SK-N-SH treated with all-trans-retinoic acid at 6 μM for 48 hours (cell line): ENCODE data around the gene ZNF672.
A peak's percentile ranks its signal among the peaks of the same experiment; 100 is the strongest.

Experiments used
- ATAC-seq: fragments of 200-7000 bp; cut with Tn5 transposase; 3 replicates; pipeline ENCODE4 v1.9.1; 2020; ENCODE audit warnings: mild to moderate bottlenecking, moderate library complexity
- ARNTL ChIP-seq: fragments of 450-650 bp; formaldehyde crosslinking; IDR thresholded peaks from 2 replicates; pipeline ENCODE4 v1.5.0; 2020; ENCODE audit warnings: low read depth, mild to moderate bottlenecking, moderate library complexity, borderline replicate concordance
- BACH2 ChIP-seq: fragments of 250-450 bp; sonication (Bioruptor Pico); IDR thresholded peaks from 2 replicates; pipeline ENCODE4 v1.9.0; 2021; ENCODE audit warnings: mild to moderate bottlenecking, borderline replicate concordance
- CSDC2 ChIP-seq: fragments of 250-450 bp; sonication (Bioruptor Pico); IDR thresholded peaks from 2 replicates; pipeline ENCODE4 v1.5.0; 2020; ENCODE audit warnings: mild to moderate bottlenecking, moderate library complexity
- ESRRG ChIP-seq: fragments of 250-450 bp; sonication (Bioruptor Pico); IDR thresholded peaks from 2 replicates; pipeline ENCODE4 v1.6.1; 2021; ENCODE audit warnings: mild to moderate bottlenecking
- ISL1 ChIP-seq: fragments of 250-450 bp; sonication (Bioruptor Pico); IDR thresholded peaks from 2 replicates; pipeline ENCODE4 v2.1.2; 2022; ENCODE audit warnings: mild to moderate bottlenecking, moderate library complexity
- OSR1 ChIP-seq: fragments of 250-450 bp; sonication (Bioruptor Pico); IDR thresholded peaks from 2 replicates; pipeline ENCODE4 v1.8.0; 2022; ENCODE audit warnings: moderate library complexity, mild to moderate bottlenecking, inconsistent platforms
- PATZ1 ChIP-seq: fragments of 250-450 bp; sonication (Bioruptor Pico); IDR thresholded peaks from 2 replicates; pipeline ENCODE4 v1.8.0; 2020; ENCODE audit warnings: mild to moderate bottlenecking, moderate library complexity, borderline replicate concordance
- PPARA ChIP-seq: fragments of 250-450 bp; sonication (Bioruptor Pico); IDR thresholded peaks from 2 replicates; pipeline ENCODE4 v1.5.0; 2020; ENCODE audit warnings: mild to moderate bottlenecking, borderline replicate concordance
- RARB ChIP-seq: fragments of 250-450 bp; sonication (Bioruptor Pico); IDR thresholded peaks from 2 replicates; pipeline ENCODE4 v1.8.0; 2021; ENCODE audit warnings: mild to moderate bottlenecking, moderate library complexity
- SNAI2 ChIP-seq: fragments of 250-450 bp; sonication (Bioruptor Pico); IDR thresholded peaks from 2 replicates; pipeline ENCODE4 v1.5.0; 2020; ENCODE audit warnings: mild to moderate bottlenecking, moderate library complexity
- TCF4 ChIP-seq: fragments of 250-450 bp; sonication (Bioruptor Pico); IDR thresholded peaks from 2 replicates; pipeline ENCODE4 v1.8.0; 2021; ENCODE audit warnings: mild to moderate bottlenecking, moderate library complexity, borderline replicate concordance
- TOX ChIP-seq: fragments of 250-450 bp; sonication (Bioruptor Pico); IDR thresholded peaks from 2 replicates; pipeline ENCODE4 v1.8.0; 2021; ENCODE audit warnings: mild to moderate bottlenecking, moderate library complexity, borderline replicate concordance
- ZC3H10 ChIP-seq: fragments of 250-450 bp; sonication (Bioruptor Pico); IDR thresholded peaks from 2 replicates; pipeline ENCODE4 v1.5.1; 2021; ENCODE audit warnings: mild to moderate bottlenecking, moderate library complexity
- ZFP3 ChIP-seq: fragments of 250-450 bp; sonication (Bioruptor Pico); IDR thresholded peaks from 2 replicates; pipeline ENCODE4 v1.5.0; 2020; ENCODE audit warnings: mild to moderate bottlenecking, moderate library complexity
- ZFP30 ChIP-seq: fragments of 450-650 bp; formaldehyde crosslinking; IDR thresholded peaks from 2 replicates; pipeline ENCODE4 v1.5.0; 2022; ENCODE audit warnings: mild to moderate bottlenecking, moderate library complexity
- ZNF565 ChIP-seq: fragments of 450-650 bp; formaldehyde crosslinking; conservative IDR thresholded peaks from 2 replicates; pipeline ENCODE4 v1.5.0; 2020; ENCODE audit warnings: low read depth, mild to moderate bottlenecking, moderate library complexity
- ZNF70 ChIP-seq: fragments of 450-650 bp; formaldehyde crosslinking; IDR thresholded peaks from 2 replicates; pipeline ENCODE4 v1.5.0; 2020; ENCODE audit warnings: mild to moderate bottlenecking, moderate library complexity
- ZNF8 ChIP-seq: fragments of 450-650 bp; formaldehyde crosslinking; IDR thresholded peaks from 2 replicates; pipeline ENCODE4 v1.5.0; 2020; ENCODE audit warnings: mild to moderate bottlenecking, moderate library complexity
- TF ChIP-seq, protein P1 (sequence below): fragments of 250-450 bp; sonication (Bioruptor Pico); IDR thresholded peaks from 2 replicates; pipeline ENCODE4 v1.8.0; 2021; ENCODE audit warnings: low read depth, mild to moderate bottlenecking, moderate library complexity, borderline replicate concordance
- TF ChIP-seq, protein P2 (sequence below): fragments of 250-450 bp; sonication (Bioruptor Pico); IDR thresholded peaks from 2 replicates; pipeline ENCODE4 v1.5.0; 2020; ENCODE audit warnings: mild to moderate bottlenecking, moderate library complexity
- TF ChIP-seq, protein P3 (sequence below): fragments of 250-450 bp; sonication (Bioruptor Pico); IDR thresholded peaks from 2 replicates; pipeline ENCODE4 v1.5.1; 2021; ENCODE audit warnings: mild to moderate bottlenecking, moderate library complexity

The ZNF672 gene

DNA sequence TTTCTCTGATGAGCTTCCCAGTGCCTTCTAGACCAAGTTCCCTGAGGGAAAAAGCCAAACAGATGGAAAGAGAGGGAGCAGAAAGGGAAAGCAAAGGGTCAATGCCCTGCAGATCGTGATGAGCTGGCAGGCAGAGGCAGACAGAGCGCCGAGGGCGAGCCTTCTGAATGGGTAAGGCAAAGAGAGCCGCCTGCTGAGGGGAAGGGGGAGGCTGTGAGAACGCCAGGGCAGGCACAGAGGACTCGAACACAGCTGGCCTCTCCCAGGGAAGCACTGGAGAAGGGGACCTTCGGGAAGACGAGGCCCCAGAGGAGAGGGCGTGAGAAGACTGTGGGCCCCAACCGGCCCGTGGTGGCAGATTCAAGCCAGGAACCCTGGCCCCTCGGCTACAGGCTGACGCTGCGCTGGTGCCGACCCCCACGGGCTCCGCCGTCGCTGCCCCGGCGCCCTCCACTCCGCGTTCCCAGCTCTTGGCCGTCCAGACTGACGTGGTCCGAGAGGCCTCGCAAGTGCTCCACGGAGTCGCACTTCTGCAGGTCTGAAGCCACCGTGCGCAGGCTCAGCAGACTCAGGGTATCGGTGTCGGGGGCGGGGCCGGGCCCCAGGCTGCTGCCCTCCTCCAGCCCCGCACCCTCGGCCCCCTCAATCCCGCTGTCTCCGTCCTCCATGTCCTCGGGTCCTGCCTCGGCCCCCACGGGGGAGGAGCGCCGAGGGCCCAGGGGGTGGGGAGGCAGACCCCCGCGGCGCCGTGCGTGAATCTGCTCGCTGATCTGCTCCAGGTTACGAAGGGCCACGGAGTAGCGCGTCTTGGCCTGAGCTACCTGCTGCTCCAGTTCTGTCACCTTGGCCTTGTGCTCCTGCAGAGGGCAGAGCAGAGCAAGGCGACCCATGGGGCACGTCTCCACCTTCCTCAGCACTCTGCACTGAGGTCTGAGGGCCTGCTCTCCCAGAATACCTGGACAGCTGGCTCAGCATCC is 26.2 kb upstream of the ZNF672 start:
- no peak for TF ChIP-seq ZC3H10 (CRISPR knock-in tag)
- TF ChIP-seq ZFP30 (CRISPR knock-in tag), result no peak
- no peak for TF ChIP-seq ISL1 (CRISPR knock-in tag)
- TF ChIP-seq TOX, result no peak
- no peak for TF ChIP-seq ZNF8 (CRISPR knock-in tag)
- TF ChIP-seq SNAI2 (CRISPR knock-in tag), result no peak
- no peak for TF ChIP-seq ARNTL (CRISPR knock-in tag)
- no peak for TF ChIP-seq CSDC2
- TF ChIP-seq, protein P1, sequence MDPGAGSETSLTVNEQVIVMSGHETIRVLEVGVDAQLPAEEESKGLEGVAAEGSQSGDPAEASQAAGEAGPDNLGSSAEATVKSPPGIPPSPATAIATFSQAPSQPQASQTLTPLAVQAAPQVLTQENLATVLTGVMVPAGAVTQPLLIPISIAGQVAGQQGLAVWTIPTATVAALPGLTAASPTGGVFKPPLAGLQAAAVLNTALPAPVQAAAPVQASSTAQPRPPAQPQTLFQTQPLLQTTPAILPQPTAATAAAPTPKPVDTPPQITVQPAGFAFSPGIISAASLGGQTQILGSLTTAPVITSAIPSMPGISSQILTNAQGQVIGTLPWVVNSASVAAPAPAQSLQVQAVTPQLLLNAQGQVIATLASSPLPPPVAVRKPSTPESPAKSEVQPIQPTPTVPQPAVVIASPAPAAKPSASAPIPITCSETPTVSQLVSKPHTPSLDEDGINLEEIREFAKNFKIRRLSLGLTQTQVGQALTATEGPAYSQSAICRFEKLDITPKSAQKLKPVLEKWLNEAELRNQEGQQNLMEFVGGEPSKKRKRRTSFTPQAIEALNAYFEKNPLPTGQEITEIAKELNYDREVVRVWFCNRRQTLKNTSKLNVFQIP (CRISPR knock-in tag), result no peak
- no peak for TF ChIP-seq RARB (CRISPR knock-in tag)
- ATAC-seq, result peak; percentile 11; the same call in 2 of the 3 replicates

DNA sequence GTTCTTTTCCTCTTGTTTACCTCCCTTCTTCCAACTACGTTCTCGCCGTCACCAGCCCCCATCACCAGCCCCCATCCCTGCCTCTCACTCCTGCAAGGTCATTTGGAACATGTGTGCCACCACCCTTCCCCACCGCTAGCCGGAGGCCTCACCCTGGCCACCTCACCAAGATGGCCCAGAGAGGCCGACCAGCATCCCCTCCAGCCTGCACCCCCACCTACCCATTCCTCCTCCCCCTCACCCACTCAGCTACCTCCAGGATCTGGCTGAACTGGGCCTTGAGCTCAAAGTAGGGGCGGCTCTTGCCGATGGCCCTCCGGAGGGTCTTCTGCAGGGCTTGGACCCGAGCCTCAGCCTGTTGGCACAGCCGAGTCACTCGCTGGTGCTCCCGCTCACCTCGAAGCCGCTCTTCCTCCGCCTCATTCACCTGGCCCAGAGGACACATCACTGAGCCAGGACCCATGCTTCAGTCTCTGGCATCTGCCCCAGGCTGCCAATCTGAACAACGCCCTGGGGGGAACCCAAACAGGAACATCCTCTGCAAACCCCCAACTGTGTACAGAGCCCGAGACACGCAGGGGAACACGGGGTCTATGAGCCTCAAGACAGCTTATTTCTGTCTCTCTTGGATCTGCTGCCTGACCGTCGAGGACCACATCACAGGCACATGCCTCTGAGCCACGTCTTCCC is 25.1 kb upstream of the ZNF672 start:
- TF ChIP-seq ZFP3 (CRISPR knock-in tag), result no peak
- no peak for TF ChIP-seq ZNF565
- TF ChIP-seq OSR1 (CRISPR knock-in tag), result no peak
- TF ChIP-seq RARB (CRISPR knock-in tag), result no peak
- TF ChIP-seq ARNTL (CRISPR knock-in tag), result no peak
- no peak for TF ChIP-seq ESRRG (CRISPR knock-in tag)
- no peak for TF ChIP-seq TCF4 (CRISPR knock-in tag)
- no peak for TF ChIP-seq SNAI2 (CRISPR knock-in tag)
- TF ChIP-seq BACH2 (CRISPR knock-in tag), result no peak
- TF ChIP-seq ISL1 (CRISPR knock-in tag), result no peak
- TF ChIP-seq, protein P2, sequence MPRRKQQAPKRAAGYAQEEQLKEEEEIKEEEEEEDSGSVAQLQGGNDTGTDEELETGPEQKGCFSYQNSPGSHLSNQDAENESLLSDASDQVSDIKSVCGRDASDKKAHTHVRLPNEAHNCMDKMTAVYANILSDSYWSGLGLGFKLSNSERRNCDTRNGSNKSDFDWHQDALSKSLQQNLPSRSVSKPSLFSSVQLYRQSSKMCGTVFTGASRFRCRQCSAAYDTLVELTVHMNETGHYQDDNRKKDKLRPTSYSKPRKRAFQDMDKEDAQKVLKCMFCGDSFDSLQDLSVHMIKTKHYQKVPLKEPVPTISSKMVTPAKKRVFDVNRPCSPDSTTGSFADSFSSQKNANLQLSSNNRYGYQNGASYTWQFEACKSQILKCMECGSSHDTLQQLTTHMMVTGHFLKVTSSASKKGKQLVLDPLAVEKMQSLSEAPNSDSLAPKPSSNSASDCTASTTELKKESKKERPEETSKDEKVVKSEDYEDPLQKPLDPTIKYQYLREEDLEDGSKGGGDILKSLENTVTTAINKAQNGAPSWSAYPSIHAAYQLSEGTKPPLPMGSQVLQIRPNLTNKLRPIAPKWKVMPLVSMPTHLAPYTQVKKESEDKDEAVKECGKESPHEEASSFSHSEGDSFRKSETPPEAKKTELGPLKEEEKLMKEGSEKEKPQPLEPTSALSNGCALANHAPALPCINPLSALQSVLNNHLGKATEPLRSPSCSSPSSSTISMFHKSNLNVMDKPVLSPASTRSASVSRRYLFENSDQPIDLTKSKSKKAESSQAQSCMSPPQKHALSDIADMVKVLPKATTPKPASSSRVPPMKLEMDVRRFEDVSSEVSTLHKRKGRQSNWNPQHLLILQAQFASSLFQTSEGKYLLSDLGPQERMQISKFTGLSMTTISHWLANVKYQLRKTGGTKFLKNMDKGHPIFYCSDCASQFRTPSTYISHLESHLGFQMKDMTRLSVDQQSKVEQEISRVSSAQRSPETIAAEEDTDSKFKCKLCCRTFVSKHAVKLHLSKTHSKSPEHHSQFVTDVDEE (CRISPR knock-in tag), result no peak
- TF ChIP-seq, protein P3, sequence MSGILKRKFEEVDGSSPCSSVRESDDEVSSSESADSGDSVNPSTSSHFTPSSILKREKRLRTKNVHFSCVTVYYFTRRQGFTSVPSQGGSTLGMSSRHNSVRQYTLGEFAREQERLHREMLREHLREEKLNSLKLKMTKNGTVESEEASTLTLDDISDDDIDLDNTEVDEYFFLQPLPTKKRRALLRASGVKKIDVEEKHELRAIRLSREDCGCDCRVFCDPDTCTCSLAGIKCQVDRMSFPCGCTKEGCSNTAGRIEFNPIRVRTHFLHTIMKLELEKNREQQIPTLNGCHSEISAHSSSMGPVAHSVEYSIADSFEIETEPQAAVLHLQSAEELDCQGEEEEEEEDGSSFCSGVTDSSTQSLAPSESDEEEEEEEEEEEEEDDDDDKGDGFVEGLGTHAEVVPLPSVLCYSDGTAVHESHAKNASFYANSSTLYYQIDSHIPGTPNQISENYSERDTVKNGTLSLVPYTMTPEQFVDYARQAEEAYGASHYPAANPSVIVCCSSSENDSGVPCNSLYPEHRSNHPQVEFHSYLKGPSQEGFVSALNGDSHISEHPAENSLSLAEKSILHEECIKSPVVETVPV (CRISPR knock-in tag), result no peak
- no peak for TF ChIP-seq PPARA (CRISPR knock-in tag)
- no peak for TF ChIP-seq ZC3H10 (CRISPR knock-in tag)
- no peak for TF ChIP-seq CSDC2
- no peak for TF ChIP-seq TOX
- TF ChIP-seq ZFP30 (CRISPR knock-in tag), result no peak
- TF ChIP-seq PATZ1 (CRISPR knock-in tag), result no peak
- TF ChIP-seq, protein P1 (CRISPR knock-in tag), result no peak
- no peak for TF ChIP-seq ZNF70 (CRISPR knock-in tag)
- ATAC-seq, result no peak
